Measurements from ENCODE around the gene PLOD2. TPM values are rescaled to one million over a fixed set of nuclear protein-coding genes. Genes with fewer than 3 reads are reported as not detected.

Gene PLOD2
- total RNA-seq, 2 experiments from 2014 or later: not detected

DNA sequence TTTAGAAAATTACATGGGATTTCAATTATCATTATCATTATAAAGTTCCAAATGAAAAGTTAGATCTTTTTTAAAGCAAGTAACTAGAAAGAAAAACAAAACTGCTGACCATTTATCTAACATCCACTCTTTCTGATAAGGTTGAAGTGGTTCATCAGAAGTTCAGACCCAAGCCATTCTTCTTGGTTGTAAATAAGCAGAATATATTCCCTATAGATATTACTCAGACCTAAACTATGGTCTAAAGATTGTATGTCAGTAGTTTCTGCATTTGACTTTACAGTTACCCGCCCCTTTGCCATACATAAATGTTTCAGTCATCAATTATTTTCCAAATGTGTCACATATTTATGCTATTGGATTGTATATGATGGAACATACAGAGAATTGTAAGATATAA, 136.7 kb downstream of the PLOD2 start:
- CTCF ChIA-PET (ENCODE audit: unreplicated experiment): no interaction called here
- POLR2A ChIA-PET: no interaction called here
- H3K27ac ChIP-seq (ENCODE audit: low read depth, low read length, poor library complexity, severe bottlenecking): no peak overlapping the region
- BruUV-seq (replicated peaks): no TSS peak
- H4K20me1 ChIP-seq (ENCODE audit: insufficient read depth, low read length): no peaks in the 10 kb centered on the region
- no peak overlapping the region for H3K4me2 ChIP-seq (ENCODE audit: low read length)
- H3K4me3 ChIP-seq (ENCODE audit: low read depth, low read length, poor library complexity, severe bottlenecking): no peak overlapping the region
- H3K36me3 ChIP-seq (ENCODE audit: insufficient read depth, low read length): no peaks in the 10 kb centered on the region
- intact Hi-C loops (cut with micrococcal nuclease; ENCODE audit: unreplicated experiment): no loop called here
- no peaks in the 10 kb centered on the region for H3K79me2 ChIP-seq (ENCODE audit: insufficient read depth, low read depth, low read length)
- H3K9me3 ChIP-seq (ENCODE audit: low read length): no peaks in the 10 kb centered on the region
- no peak for DNase-seq (ENCODE audit: low spot score)
- no peak overlapping the region for H2AFZ ChIP-seq (ENCODE audit: low read length)
- H3K9me2 ChIP-seq (ENCODE audit: insufficient read depth, low read length): no peaks in the 10 kb centered on the region
- H3K4me1 ChIP-seq (ENCODE audit: insufficient read depth, low read length, poor library complexity, severe bottlenecking): no peaks in the 10 kb centered on the region
- TF ChIP-seq, protein P1, sequence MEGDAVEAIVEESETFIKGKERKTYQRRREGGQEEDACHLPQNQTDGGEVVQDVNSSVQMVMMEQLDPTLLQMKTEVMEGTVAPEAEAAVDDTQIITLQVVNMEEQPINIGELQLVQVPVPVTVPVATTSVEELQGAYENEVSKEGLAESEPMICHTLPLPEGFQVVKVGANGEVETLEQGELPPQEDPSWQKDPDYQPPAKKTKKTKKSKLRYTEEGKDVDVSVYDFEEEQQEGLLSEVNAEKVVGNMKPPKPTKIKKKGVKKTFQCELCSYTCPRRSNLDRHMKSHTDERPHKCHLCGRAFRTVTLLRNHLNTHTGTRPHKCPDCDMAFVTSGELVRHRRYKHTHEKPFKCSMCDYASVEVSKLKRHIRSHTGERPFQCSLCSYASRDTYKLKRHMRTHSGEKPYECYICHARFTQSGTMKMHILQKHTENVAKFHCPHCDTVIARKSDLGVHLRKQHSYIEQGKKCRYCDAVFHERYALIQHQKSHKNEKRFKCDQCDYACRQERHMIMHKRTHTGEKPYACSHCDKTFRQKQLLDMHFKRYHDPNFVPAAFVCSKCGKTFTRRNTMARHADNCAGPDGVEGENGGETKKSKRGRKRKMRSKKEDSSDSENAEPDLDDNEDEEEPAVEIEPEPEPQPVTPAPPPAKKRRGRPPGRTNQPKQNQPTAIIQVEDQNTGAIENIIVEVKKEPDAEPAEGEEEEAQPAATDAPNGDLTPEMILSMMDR (conservative IDR thresholded peaks at IDR 0.05; ENCODE audit: low read length): no peak
- TF ChIP-seq EZH2phosphoT487 (IDR thresholded peaks at IDR 0.05; ENCODE audit: borderline replicate concordance, low read depth, low read length): no peak

GRCh38 chr3:146020969-146021368, 140.0 kb downstream of the PLOD2 start:
- H2AFZ ChIP-seq (ENCODE audit: low read length): no peak overlapping the region
- DNase-seq (ENCODE audit: low spot score): no peak
- H3K79me2 ChIP-seq (ENCODE audit: insufficient read depth, low read depth, low read length): no peaks in the 10 kb centered on the region
- ChIA-PET POLR2A (no interaction called here), CTCF (ENCODE audit: unreplicated experiment) (no interaction called here)
- intact Hi-C loops (cut with micrococcal nuclease; ENCODE audit: unreplicated experiment): no loop called here
- H3K4me2 ChIP-seq (ENCODE audit: low read length): no peak overlapping the region
- no peaks in the 10 kb centered on the region for H4K20me1 ChIP-seq (ENCODE audit: insufficient read depth, low read length)
- no peaks in the 10 kb centered on the region for H3K9me2 ChIP-seq (ENCODE audit: insufficient read depth, low read length)
- H3K4me1 ChIP-seq (ENCODE audit: insufficient read depth, low read length, poor library complexity, severe bottlenecking): no peaks in the 10 kb centered on the region
- H3K4me3 ChIP-seq (ENCODE audit: low read depth, low read length, poor library complexity, severe bottlenecking): no peak overlapping the region
- no peaks in the 10 kb centered on the region for H3K9me3 ChIP-seq (ENCODE audit: low read length)
- H3K27ac ChIP-seq (ENCODE audit: low read depth, low read length, poor library complexity, severe bottlenecking): no peak overlapping the region
- no TSS peak for BruUV-seq (replicated peaks)
- TF ChIP-seq, protein P1 (conservative IDR thresholded peaks at IDR 0.05; ENCODE audit: low read length): no peak
- no peaks in the 10 kb centered on the region for H3K36me3 ChIP-seq (ENCODE audit: insufficient read depth, low read length)

DNA sequence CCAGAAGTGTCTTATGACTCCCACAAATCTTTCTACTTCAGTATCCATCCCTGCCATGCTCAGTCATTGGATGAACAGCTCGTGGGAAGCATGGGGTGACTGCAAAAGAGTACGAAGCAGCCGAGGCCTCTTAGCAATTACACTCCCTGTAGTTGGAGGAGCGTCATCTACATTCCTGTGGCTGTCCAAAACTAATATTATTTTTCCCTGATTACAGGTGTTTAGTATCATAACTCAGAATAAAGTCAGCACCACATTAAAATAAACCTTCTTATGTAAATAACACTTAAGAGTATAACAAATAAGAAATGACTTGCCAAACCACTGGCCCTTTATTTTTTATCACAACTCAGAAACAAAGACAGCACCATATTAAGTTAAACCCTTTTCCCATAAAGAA, 141.5 kb downstream of the PLOD2 start:
- Histone ChIP-seq H3K4me1 (ENCODE audit: insufficient read depth, low read length, poor library complexity, severe bottlenecking) (no peaks in the 10 kb centered on the region), H3K27ac (ENCODE audit: low read depth, low read length, poor library complexity, severe bottlenecking) (no peak overlapping the region), H2AFZ (ENCODE audit: low read length) (no peak overlapping the region), H3K9me2 (ENCODE audit: insufficient read depth, low read length) (no peaks in the 10 kb centered on the region), H4K20me1 (ENCODE audit: insufficient read depth, low read length) (no peaks in the 10 kb centered on the region), H3K4me3 (ENCODE audit: low read depth, low read length, poor library complexity, severe bottlenecking) (no peak overlapping the region), H3K79me2 (ENCODE audit: insufficient read depth, low read depth, low read length) (no peaks in the 10 kb centered on the region), H3K36me3 (ENCODE audit: insufficient read depth, low read length) (no peaks in the 10 kb centered on the region), H3K9me3 (ENCODE audit: low read length) (no peaks in the 10 kb centered on the region), H3K4me2 (ENCODE audit: low read length) (no peak overlapping the region)
- no TSS peak for BruUV-seq (replicated peaks)
- intact Hi-C loops (cut with micrococcal nuclease; ENCODE audit: unreplicated experiment): no loop called here
- POLR2A ChIA-PET: no interaction called here
- CTCF ChIA-PET (ENCODE audit: unreplicated experiment): no interaction called here
- no peak for TF ChIP-seq EZH2phosphoT487 (IDR thresholded peaks at IDR 0.05; ENCODE audit: borderline replicate concordance, low read depth, low read length)
- TF ChIP-seq, protein P1 (conservative IDR thresholded peaks at IDR 0.05; ENCODE audit: low read length): no peak
- no peak for DNase-seq (ENCODE audit: low spot score)

Other genes with a start within 250 kb of the PLOD2 start
- gene PLSCR4, start 89.9 kb upstream of the PLOD2 start, total RNA-seq (2014; rRNA removed; shearing (Covaris generic)): not detected in 2 replicates
- not detected in 2 replicates for gene PLSCR4, start 89.9 kb upstream of the PLOD2 start, total RNA-seq (2022)

Data from OCI-LY7 (cell line).